Sigmoid colon (tissue), 3 donors: ENCODE measurements around the gene KNDC1.

Experiments used
- POLR2A ChIP-seq, 2 donors: fragments of 450-650 bp; IDR thresholded peaks; one replicate each; pipeline ENCODE4 v1.6.1; 2016; ENCODE audit warnings: antibody characterized with exemption in 2 of 2, mild to moderate bottlenecking in 2 of 2, moderate library complexity in 2 of 2
- TF ChIP-seq, protein P1 (sequence below), 4 experiments: fragments of 450-650 bp in 3 of 4; fragments of 200-600 bp in 1 of 4; IDR thresholded peaks; one replicate each; pipeline ENCODE4 v1.5.1; 2016 to 2019; ENCODE audit warnings: antibody characterized with exemption in 4 of 4, mild to moderate bottlenecking in 3 of 4, moderate library complexity in 2 of 4

DNA sequence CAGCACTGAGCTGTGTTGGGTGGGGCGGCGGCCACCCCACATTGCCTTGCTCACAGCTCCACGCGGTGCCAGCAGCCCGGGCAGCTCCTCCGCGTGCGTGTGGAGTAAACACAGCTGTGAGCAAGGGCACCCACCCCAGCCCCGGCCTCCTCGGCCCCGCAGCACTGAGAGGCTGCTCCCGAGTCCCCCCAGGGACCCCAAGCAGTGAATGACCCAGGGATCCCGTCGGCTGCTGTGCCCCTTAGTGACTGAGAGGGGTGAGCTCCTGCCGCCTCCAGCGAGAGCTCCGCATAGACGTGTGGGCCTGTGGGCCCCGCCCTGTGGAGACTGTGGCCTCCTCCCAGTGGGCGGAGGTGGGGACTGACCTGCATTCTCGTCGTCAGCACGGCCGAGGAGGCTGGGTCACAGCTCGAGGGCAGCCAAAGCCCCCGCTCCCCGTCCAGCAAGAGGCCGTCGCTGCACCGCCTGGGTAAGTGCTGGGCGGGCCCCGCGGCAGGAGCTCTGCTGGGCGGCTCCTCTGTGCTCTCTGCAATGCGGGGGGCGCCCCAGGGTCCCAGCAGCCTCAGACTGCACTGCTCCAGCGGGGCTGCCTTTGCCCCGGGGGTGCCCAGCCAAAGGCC, 40.1 kb downstream of the KNDC1 start:
- TF ChIP-seq, protein P1, sequence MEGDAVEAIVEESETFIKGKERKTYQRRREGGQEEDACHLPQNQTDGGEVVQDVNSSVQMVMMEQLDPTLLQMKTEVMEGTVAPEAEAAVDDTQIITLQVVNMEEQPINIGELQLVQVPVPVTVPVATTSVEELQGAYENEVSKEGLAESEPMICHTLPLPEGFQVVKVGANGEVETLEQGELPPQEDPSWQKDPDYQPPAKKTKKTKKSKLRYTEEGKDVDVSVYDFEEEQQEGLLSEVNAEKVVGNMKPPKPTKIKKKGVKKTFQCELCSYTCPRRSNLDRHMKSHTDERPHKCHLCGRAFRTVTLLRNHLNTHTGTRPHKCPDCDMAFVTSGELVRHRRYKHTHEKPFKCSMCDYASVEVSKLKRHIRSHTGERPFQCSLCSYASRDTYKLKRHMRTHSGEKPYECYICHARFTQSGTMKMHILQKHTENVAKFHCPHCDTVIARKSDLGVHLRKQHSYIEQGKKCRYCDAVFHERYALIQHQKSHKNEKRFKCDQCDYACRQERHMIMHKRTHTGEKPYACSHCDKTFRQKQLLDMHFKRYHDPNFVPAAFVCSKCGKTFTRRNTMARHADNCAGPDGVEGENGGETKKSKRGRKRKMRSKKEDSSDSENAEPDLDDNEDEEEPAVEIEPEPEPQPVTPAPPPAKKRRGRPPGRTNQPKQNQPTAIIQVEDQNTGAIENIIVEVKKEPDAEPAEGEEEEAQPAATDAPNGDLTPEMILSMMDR (IDR thresholded peaks at IDR 0.05): no peak
- TF ChIP-seq POLR2A (IDR thresholded peaks at IDR 0.05): no peak
